ENCODE data around the gene CTSK. TPM values are rescaled to one million over a fixed set of nuclear protein-coding genes. Genes with fewer than 3 reads are reported as not detected.

Gene CTSK
- total and polyA plus RNA-seq, 2 of the 13 experiments (the other 11 are each of a cell fraction or from before 2014, with no cell fraction given), result 1.4 to 6.3 TPM

DNA sequence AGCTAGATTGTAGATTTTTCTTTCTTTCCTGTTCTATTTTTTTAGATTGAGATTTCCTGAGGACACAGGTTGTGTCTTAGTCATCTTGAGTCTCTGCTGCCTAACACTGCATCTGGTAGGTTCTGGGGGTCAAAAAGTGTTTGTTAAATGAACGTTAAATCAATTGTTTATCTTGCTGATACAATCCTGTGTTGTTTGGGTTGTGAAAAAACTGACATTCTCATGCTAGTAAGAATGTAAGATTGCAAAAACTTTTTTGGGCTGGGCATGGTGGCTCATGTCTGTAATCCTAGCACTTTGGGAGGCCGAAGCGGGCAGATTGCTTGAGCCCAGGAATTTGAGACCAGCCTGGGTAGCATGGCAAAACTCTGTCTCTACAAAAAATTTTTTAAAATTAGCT is 3.4 kb downstream of the CTSK start:
- no peaks in the 10 kb centered on the region for H4K20me1 ChIP-seq (ENCODE audit: insufficient read depth, low read length)
- H3K79me2 ChIP-seq (ENCODE audit: insufficient read depth, low read length), result no peaks in the 10 kb centered on the region
- intact Hi-C loops (cut with micrococcal nuclease; ENCODE audit: unreplicated experiment), result no loop called here
- no peaks in the 10 kb centered on the region for H3K9me3 ChIP-seq (ENCODE audit: low read length)
- POLR2A ChIA-PET, result interaction anchor here (1.4 kb wide), 1 partner anchor 166 kb away, joined by 4 read pairs; no protein-coding TSS in a partner anchor
- H3K9ac ChIP-seq (ENCODE audit: insufficient read depth, low read depth, low read length), result no peak overlapping the region
- in situ Hi-C loops (cut with HindIII; ENCODE audit: extremely low pct_ligation_motif_present, low pct_unique_long_range_greater_than_20kb), result no loop called here
- DNase-seq (ENCODE audit: low spot score) (no peak), FAIRE-seq (no peak), ATAC-seq (no peak)
- H3K4me2 ChIP-seq (ENCODE audit: low read depth, low read length), result no peak overlapping the region
- 77% methylated on average over 3 of the region's 3 CpGs for WGBS (ENCODE audit: low lambda C conversion rate)
- H3K27me3 ChIP-seq (ENCODE audit: control insufficient read depth in 1 of 2, insufficient read depth in 2 of 2, low read length in 2 of 2), result no peaks in the 10 kb centered on the region
- no peak overlapping the region for H3K4me3 ChIP-seq (replicated peaks in 1 of 3; ENCODE audit: insufficient read depth in 1 of 3, low read depth in 2 of 3, low read length in 3 of 3)
- CTCF ChIA-PET (ENCODE audit: low intra/inter-chr PET ratio, low total read pairs), result no interaction called here
- no peak overlapping the region for H2AFZ ChIP-seq (ENCODE audit: low read length)
- H3K36me3 ChIP-seq (replicated peaks in 1 of 2; ENCODE audit: control insufficient read depth in 1 of 2, insufficient read depth in 2 of 2, low read length in 2 of 2), result no peaks in the 10 kb centered on the region
- no TSS peak for BruUV-seq (replicated peaks)
- no peak overlapping the region for H3K27ac ChIP-seq (ENCODE audit: extremely low read length, insufficient read depth, low read length)
- peaks cover 14% of the 10 kb centered on the region for H3K4me1 ChIP-seq (ENCODE audit: insufficient read depth, low read length)
- TF ChIP-seq DZIP1 (CRISPR knock-in tag; IDR thresholded peaks at IDR 0.05) (no peak), KDM5A (IDR thresholded peaks at IDR 0.05; ENCODE audit: borderline replicate concordance, low read length) (no peak), YEATS4 (CRISPR knock-in tag; IDR thresholded peaks at IDR 0.05; ENCODE audit: borderline replicate concordance) (no peak), JDP2 (CRISPR knock-in tag; IDR thresholded peaks at IDR 0.05; ENCODE audit: borderline replicate concordance) (no peak), KAT2B (IDR thresholded peaks at IDR 0.05; ENCODE audit: borderline replicate concordance, low read depth, low read length) (no peak), SATB2 (CRISPR knock-in tag; IDR thresholded peaks at IDR 0.05) (no peak), RERE (CRISPR knock-in tag; IDR thresholded peaks at IDR 0.05; ENCODE audit: low read depth) (no peak), ZBTB14 (CRISPR knock-in tag; IDR thresholded peaks at IDR 0.05) (no peak), TMF1 (CRISPR knock-in tag; IDR thresholded peaks at IDR 0.05; ENCODE audit: low read depth) (no peak), PTBP1 (IDR thresholded peaks at IDR 0.05; ENCODE audit: low read depth, low read length, poor library complexity, severe bottlenecking) (no peak), ONECUT2 (CRISPR knock-in tag; IDR thresholded peaks at IDR 0.05) (no peak), MTA3 (CRISPR knock-in tag; IDR thresholded peaks at IDR 0.05) (no peak)
- TF ChIP-seq, protein P1, sequence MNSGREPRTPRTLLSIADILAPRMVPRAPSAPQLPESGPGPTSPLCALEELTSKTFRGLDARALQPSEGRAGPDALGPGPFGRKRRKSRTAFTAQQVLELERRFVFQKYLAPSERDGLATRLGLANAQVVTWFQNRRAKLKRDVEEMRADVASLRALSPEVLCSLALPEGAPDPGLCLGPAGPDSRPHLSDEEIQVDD (CRISPR knock-in tag; IDR thresholded peaks at IDR 0.05; ENCODE audit: borderline replicate concordance), result no peak
- TF ChIP-seq, protein P2, sequence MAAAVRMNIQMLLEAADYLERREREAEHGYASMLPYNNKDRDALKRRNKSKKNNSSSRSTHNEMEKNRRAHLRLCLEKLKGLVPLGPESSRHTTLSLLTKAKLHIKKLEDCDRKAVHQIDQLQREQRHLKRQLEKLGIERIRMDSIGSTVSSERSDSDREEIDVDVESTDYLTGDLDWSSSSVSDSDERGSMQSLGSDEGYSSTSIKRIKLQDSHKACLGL (CRISPR knock-in tag; IDR thresholded peaks at IDR 0.05), result no peak

Measured in HepG2 (cell line).